Esophagus muscularis mucosa (tissue), 4 donors: ENCODE results near the gene TRIB2. TPM values are rescaled to one million over a fixed set of nuclear protein-coding genes. Genes with fewer than 3 reads are reported as not detected.

Source experiments
- DNase-seq: peaks from one replicate; pipeline ENCODE4 v3.0.0-alpha.2; 2017; ENCODE audit errors: extremely low spot score
- H3K27ac ChIP-seq, 4 donors: fragments of 200-600 bp; sonication (generic); replicated peaks in 1 of 4; 1 replicate in 3 of 4; 2 replicates in 1 of 4; pipeline ENCODE4 v1.5.1; 2016 to 2019; ENCODE audit warnings: mild to moderate bottlenecking in 1 of 4
- H3K27me3 ChIP-seq, 4 donors: fragments of 200-600 bp; sonication (generic); one replicate each; pipeline versions ENCODE4 v1.5.1 to v1.6.0; 2016 to 2019
- H3K36me3 ChIP-seq, 4 donors: fragments of 200-600 bp; sonication (generic); one replicate each; pipeline ENCODE4 v1.5.1; 2016 to 2019
- H3K4me1 ChIP-seq, 4 donors: fragments of 200-600 bp; sonication (generic); one replicate each; pipeline ENCODE4 v1.5.1; 2016 to 2019
- H3K4me3 ChIP-seq, 4 donors: fragments of 200-600 bp; sonication (generic); 1 replicate in 2 of 4; 2 replicates in 2 of 4; pipeline ENCODE4 v1.5.1; 2016 to 2019; ENCODE audit warnings: mild to moderate bottlenecking in 4 of 4, moderate library complexity in 1 of 4
- H3K9me3 ChIP-seq, 4 donors: fragments of 200-600 bp; sonication (generic); 1 replicate in 3 of 4; 2 replicates in 1 of 4; pipeline ENCODE4 v1.5.1; 2016 to 2019
- EP300 ChIP-seq: sonication (generic); formaldehyde crosslinking; IDR thresholded peaks from one replicate; pipeline ENCODE4 v1.6.1; 2017; ENCODE audit warnings: antibody characterized with exemption
- POLR2A ChIP-seq: fragments of 450-650 bp; IDR thresholded peaks from one replicate; pipeline ENCODE4 v1.6.1; 2017; ENCODE audit warnings: antibody characterized with exemption, moderate library complexity, mild to moderate bottlenecking, low read depth
- POLR2AphosphoS5 ChIP-seq, 2 donors: sonication (generic); formaldehyde crosslinking; IDR thresholded peaks; one replicate each; pipeline ENCODE4 v1.6.1; 2017; ENCODE audit warnings: antibody characterized with exemption in 2 of 2
- WGBS: methylation state at CpG from one replicate; pipeline ENCODE4 v1.1.5; 2018; 5-methylcytosine and 5-hydroxymethylcytosine counted together
- intact Hi-C: fragments of 100-400 bp; cut with DNase I; formaldehyde crosslinking; loops from one replicate; pipeline ENCODE4 v1.15.1; 2023
- total RNA-seq, 4 donors: library from RNA; depleted of rRNA; stranded (reverse); fragments of >200 nt; gene quantifications; one replicate each; pipeline versions ENCODE4 v1.1.0 to v1.2.1, GENCODE V29; 2016
- TF ChIP-seq, protein P1 (sequence below), 3 experiments: fragments of 200-600 bp in 2 of 3; fragments of 450-650 bp in 1 of 3; sonication (generic) in 2 of 3; IDR thresholded peaks; one replicate each; pipeline ENCODE4 v1.5.1; 2017 to 2019; ENCODE audit warnings: antibody characterized with exemption in 3 of 3, mild to moderate bottlenecking in 2 of 3, moderate library complexity in 1 of 3

TRIB2 gene
- 10 to 100 TPM; 31.5 to 52.3 (median 39.2) TPM for total RNA-seq

GRCh38 chr2:12716282-12717190, at the start of gene TRIB2:
Gene TRIB2 (plus strand): TSS chr2:12716936. CDS start chr2:12718308, 1,372 bp downstream.
- H3K27ac ChIP-seq = peak within 1 kb of the TSS; percentile 89 to 96 (median 94)
- no peaks in the 10 kb centered on the region for H3K9me3 ChIP-seq
- peak; percentile 98 for DNase-seq
- peak within 1 kb of the TSS; percentile 76 to 90 (median 82) for H3K4me3 ChIP-seq
- no peaks in the 10 kb centered on the region for H3K36me3 ChIP-seq
- H3K4me1 ChIP-seq = peaks cover 25 to 57% (median 49%) of the 10 kb centered on the region in 4 donors
- no peaks in the 10 kb centered on the region for H3K27me3 ChIP-seq
- intact Hi-C loops = loop anchor here (2.0 to 10.0 kb wide), 7 partner anchors 214 to 854 kb away; no protein-coding TSS in a partner anchor
- TF ChIP-seq EP300 (no peak), POLR2A (peak; percentile 21), POLR2AphosphoS5 (IDR thresholded peaks at IDR 0.05) (peak; percentile 72 to 91)
- 4% methylated on average over 37 of the region's 90 CpGs for WGBS

- WGBS = 88% methylated on average over 3 of the region's 3 CpGs
- Histone ChIP-seq H3K9me3 (peaks cover 0 to 22% (median 17%) of the 10 kb centered on the region in 4 donors), H3K36me3 (no peaks in the 10 kb centered on the region), H3K4me3 (no peak overlapping the region), H3K4me1 (peaks cover 0 to 7% (median 2%) of the 10 kb centered on the region in 4 donors), H3K27me3 (no peaks in the 10 kb centered on the region), H3K27ac (no peak overlapping the region)
- no peak for TF ChIP-seq EP300
- TF ChIP-seq, protein P1, sequence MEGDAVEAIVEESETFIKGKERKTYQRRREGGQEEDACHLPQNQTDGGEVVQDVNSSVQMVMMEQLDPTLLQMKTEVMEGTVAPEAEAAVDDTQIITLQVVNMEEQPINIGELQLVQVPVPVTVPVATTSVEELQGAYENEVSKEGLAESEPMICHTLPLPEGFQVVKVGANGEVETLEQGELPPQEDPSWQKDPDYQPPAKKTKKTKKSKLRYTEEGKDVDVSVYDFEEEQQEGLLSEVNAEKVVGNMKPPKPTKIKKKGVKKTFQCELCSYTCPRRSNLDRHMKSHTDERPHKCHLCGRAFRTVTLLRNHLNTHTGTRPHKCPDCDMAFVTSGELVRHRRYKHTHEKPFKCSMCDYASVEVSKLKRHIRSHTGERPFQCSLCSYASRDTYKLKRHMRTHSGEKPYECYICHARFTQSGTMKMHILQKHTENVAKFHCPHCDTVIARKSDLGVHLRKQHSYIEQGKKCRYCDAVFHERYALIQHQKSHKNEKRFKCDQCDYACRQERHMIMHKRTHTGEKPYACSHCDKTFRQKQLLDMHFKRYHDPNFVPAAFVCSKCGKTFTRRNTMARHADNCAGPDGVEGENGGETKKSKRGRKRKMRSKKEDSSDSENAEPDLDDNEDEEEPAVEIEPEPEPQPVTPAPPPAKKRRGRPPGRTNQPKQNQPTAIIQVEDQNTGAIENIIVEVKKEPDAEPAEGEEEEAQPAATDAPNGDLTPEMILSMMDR (IDR thresholded peaks at IDR 0.05) = no peak
- no peak for DNase-seq
- intact Hi-C loops = no loop called here
Observed at GRCh38 chr2:12669036-12669435, 47.7 kb upstream of the TRIB2 start.

- WGBS = 92% methylated on average over 8 of the region's 8 CpGs
- intact Hi-C loops = no loop called here
- peak; percentile 7 for DNase-seq
- Histone ChIP-seq H3K27me3 (no peaks in the 10 kb centered on the region), H3K27ac (no peak overlapping the region), H3K4me3 (no peak overlapping the region), H3K9me3 (no peaks in the 10 kb centered on the region), H3K36me3 (no peaks in the 10 kb centered on the region), H3K4me1 (peaks cover 0 to 7% (median 0%) of the 10 kb centered on the region in 4 donors)
- TF ChIP-seq POLR2A (no peak), POLR2AphosphoS5 (IDR thresholded peaks at IDR 0.05) (no peak), EP300 (no peak)
- TF ChIP-seq, protein P1 (IDR thresholded peaks at IDR 0.05) = no peak
Observed at GRCh38 chr2:12672711-12673315, 43.9 kb upstream of the TRIB2 start.

DNA sequence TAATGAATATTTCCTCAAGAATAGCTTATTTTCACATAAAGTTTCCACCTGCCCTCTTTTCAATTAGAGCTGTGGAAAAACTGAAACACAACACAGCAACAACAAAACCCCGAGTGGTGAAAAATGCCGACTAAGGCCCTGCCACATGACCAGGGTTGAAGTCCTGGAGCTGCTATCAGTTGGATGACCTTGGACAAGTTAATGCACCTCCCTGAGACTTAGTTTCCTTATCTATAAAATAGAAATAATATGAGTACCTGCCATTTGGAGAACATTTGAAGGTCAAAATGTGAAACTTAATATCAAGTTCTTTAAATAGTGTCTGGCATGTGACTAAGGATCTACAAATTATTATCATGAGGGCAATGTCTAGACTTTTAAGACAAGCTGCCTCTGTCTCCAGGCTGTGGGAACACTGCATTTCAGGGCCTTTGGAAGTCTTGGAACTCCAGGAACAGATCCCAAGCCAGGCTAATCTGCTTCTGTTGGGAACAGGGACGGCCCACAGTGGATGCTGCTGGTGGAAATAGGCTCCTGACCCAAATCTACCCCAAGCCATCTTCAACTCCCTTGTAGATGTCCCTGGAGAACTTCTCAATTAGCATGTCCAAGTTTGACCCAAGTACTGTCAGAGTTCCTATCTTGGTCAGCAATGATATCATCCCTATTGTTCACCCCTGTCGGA, 42.0 kb upstream of the TRIB2 start:
- Histone ChIP-seq H3K4me3 (no peak overlapping the region), H3K9me3 (no peaks in the 10 kb centered on the region), H3K4me1 (peaks cover 0 to 7% (median 0%) of the 10 kb centered on the region in 4 donors), H3K36me3 (no peaks in the 10 kb centered on the region), H3K27me3 (no peaks in the 10 kb centered on the region), H3K27ac (no peak overlapping the region)
- DNase-seq = peak; percentile 64
- no peak for TF ChIP-seq POLR2A
- no peak for TF ChIP-seq POLR2AphosphoS5 (IDR thresholded peaks at IDR 0.05)
- TF ChIP-seq, protein P1 (IDR thresholded peaks at IDR 0.05) = no peak
- no peak for TF ChIP-seq EP300
- WGBS = 83% methylated on average over 4 of the region's 4 CpGs
- intact Hi-C loops = no loop called here

DNA sequence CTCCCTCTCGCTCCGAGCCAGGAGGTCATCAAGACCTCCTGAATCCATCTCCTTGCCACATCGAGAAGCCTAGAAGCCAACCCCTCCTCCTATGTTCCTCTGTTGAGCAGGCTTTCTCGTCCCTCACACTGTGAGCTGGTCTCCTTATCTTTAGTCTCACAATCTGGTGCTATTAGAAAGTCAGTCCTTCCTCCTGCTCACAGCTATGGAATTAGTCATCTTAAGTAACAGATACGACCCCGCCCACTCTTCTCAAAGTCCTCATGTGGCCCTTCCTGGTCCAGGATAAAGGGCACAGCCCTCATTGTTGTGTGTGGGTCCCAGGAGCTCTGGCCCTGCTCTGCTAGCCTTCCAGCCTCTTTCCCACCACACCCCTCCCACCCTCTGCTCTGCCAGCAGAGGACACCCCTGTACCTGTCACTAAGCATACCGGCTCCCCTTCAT, 41.4 kb upstream of the TRIB2 start:
- intact Hi-C loops = no loop called here
- WGBS = 91% methylated on average over 6 of the region's 7 CpGs
- peaks cover 0 to 7% (median 0%) of the 10 kb centered on the region in 4 donors for H3K4me1 ChIP-seq
- H3K9me3 ChIP-seq = no peaks in the 10 kb centered on the region
- H3K27ac ChIP-seq = no peak overlapping the region
- peak; percentile 70 for DNase-seq
- TF ChIP-seq POLR2A = no peak
- TF ChIP-seq POLR2AphosphoS5 (IDR thresholded peaks at IDR 0.05) = no peak
- no peak for TF ChIP-seq EP300
- no peak overlapping the region for H3K4me3 ChIP-seq
- H3K27me3 ChIP-seq = no peaks in the 10 kb centered on the region
- no peaks in the 10 kb centered on the region for H3K36me3 ChIP-seq
